CD4-positive, alpha-beta memory T cell (primary cell): Measurements from ENCODE around the gene MTO1. TPM values are rescaled to one million over a fixed set of nuclear protein-coding genes. Genes with fewer than 3 reads are reported as not detected.
A peak's percentile ranks its signal among the peaks of the same experiment; 100 is the strongest.

ENCODE experiments used
- CTCF ChIA-PET: fragments of 350-600 bp; sonication (Branson Sonifier 250); formaldehyde crosslinking; loops from one replicate; lab custom pipeline; 2021; ENCODE audit warnings: inconsistent platforms; ENCODE audit not compliant: partially characterized antibody; lab: Charles Lee
- POLR2A ChIA-PET: fragments of 350-600 bp; sonication (Branson Sonifier 250); formaldehyde crosslinking; loops from one replicate; lab custom pipeline; 2021; ENCODE audit not compliant: partially characterized antibody; lab: Charles Lee
- DNase-seq, 5 donors: peaks; one replicate each; pipeline versions ENCODE4 v3.0.0 to v3.0.0-alpha.2; 2020 to 2022; ENCODE audit warnings: mixed read lengths in 1 of 5
- H3K27ac ChIP-seq: one replicate; pipeline ENCODE4 v1.7.0; 2013; ENCODE audit warnings: low read depth, low read length
- H3K27me3 ChIP-seq: 2 replicates; pipeline ENCODE4 v1.7.0; 2013; ENCODE audit warnings: mild to moderate bottlenecking, low read length, moderate library complexity; ENCODE audit not compliant: insufficient read depth
- H3K36me3 ChIP-seq: 2 replicates; pipeline ENCODE4 v1.7.0; 2013; ENCODE audit warnings: mild to moderate bottlenecking, low read length, moderate library complexity; ENCODE audit not compliant: insufficient read depth
- H3K4me1 ChIP-seq: 2 replicates; pipeline ENCODE4 v1.7.0; 2013; ENCODE audit warnings: mild to moderate bottlenecking, low read length, moderate library complexity; ENCODE audit not compliant: insufficient read depth
- H3K4me3 ChIP-seq, 2 donors: one replicate each; pipeline ENCODE4 v1.7.0; 2013; ENCODE audit warnings: low read length in 2 of 2, mild to moderate bottlenecking in 1 of 2
- H3K9me3 ChIP-seq, 2 donors: one replicate each; pipeline ENCODE4 v1.7.0; 2013; ENCODE audit warnings: low read length in 2 of 2, control low read depth in 1 of 2; ENCODE audit not compliant: control insufficient read depth in 1 of 2
- H3K27ac Mint-ChIP-seq, 7 donors: one replicate each; pipeline ENCODE4 v1.8.0; 2020 to 2021; ENCODE audit warnings: mixed read lengths in 7 of 7, mild to moderate bottlenecking in 6 of 7, inconsistent platforms in 3 of 7, moderate library complexity in 3 of 7
- H3K27me3 Mint-ChIP-seq, 2 donors: one replicate each; pipeline ENCODE4 v1.8.0; 2020 to 2021; ENCODE audit warnings: mixed read lengths in 2 of 2
- H3K36me3 Mint-ChIP-seq, 2 donors: one replicate each; pipeline ENCODE4 v1.8.0; 2020 to 2021; ENCODE audit warnings: mixed read lengths in 2 of 2, inconsistent platforms in 1 of 2, mild to moderate bottlenecking in 1 of 2
- H3K4me1 Mint-ChIP-seq, 4 donors: one replicate each; pipeline ENCODE4 v1.8.0; 2020 to 2021; ENCODE audit warnings: mixed read lengths in 4 of 4, mild to moderate bottlenecking in 1 of 4
- H3K4me3 Mint-ChIP-seq, 8 donors: one replicate each; pipeline ENCODE4 v1.8.0; 2020 to 2021; ENCODE audit warnings: mixed read lengths in 8 of 8, mild to moderate bottlenecking in 7 of 8, moderate library complexity in 6 of 8, inconsistent platforms in 3 of 8
- H3K9me3 Mint-ChIP-seq, 8 donors: one replicate each; pipeline ENCODE4 v1.8.0; 2020 to 2021; ENCODE audit warnings: mixed read lengths in 8 of 8, mild to moderate bottlenecking in 5 of 8, inconsistent platforms in 3 of 8, moderate library complexity in 1 of 8
- intact Hi-C: fragments of 100-400 bp; cut with micrococcal nuclease; formaldehyde crosslinking; loops from one replicate; pipeline ENCODE4 v1.15.1; 2023
- polyA plus RNA-seq, 2 donors: library from polyadenylated mRNA; unstranded; fragments of 300-500 nt; fragmentation: Illumina TruSeq; gene quantifications; one replicate each; pipeline ENCODE4 v1.2.3, GENCODE V29; 2021
- total RNA-seq, 2 experiments: library from RNA; stranded (reverse); gene quantifications; one replicate each; pipeline ENCODE4 v1.2.3, GENCODE V29; 2021

Gene MTO1
- total and polyA plus RNA-seq, 4 experiments from 2014 or later: 31.7 to 99.8 (median 69.9) TPM

DNA sequence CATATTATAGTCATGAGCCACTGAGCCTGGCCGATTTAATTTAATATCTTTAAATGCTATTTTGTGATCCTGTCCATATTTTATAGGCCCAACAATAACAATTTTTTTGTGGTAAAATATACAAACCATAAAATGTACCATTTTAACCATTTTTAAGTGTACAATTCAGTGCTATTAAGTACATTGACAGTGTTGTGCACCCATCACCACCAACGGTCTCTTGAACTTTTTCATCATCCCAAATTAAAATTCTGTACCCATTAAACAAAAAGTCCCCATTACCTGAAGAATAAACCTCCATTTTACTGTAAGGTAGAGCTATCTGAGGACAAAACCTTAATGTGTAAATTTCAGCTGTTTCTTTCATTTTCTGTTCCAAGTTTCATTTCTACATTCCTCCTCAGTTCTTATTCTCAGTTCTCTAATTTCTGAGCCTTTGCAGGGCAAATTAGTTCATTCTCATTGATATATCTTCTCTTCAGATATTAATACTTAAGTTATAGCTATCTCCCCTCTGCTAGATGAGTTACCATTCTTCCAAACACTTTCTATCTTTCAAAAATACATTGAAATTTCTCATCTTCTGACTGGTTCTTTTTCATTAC lies 10.3 kb downstream of the MTO1 start:
- ChIA-PET POLR2A (interaction anchor here (0.6 to 3.1 kb wide), 6 partner anchors 10 to 181 kb away, joined by 3 to 19 read pairs (median 3); partner anchors contain the start of gene MTO1), CTCF (interaction anchor here (1.0 to 1.6 kb wide), 3 partner anchors 11 to 139 kb away, joined by 3 to 6 read pairs (median 3); no protein-coding TSS in a partner anchor)
- Histone ChIP-seq H3K27me3 (no peaks in the 10 kb centered on the region), H3K9me3 (no peaks in the 10 kb centered on the region), H3K27ac (no peak overlapping the region), H3K4me1 (peaks cover 12% of the 10 kb centered on the region), H3K36me3 (peaks cover 43% of the 10 kb centered on the region), H3K4me3 (no peak overlapping the region)
- H3K4me3 Mint-ChIP-seq: peak overlapping the region in 6 of 8 donors; percentile 9 to 76 (median 44)
- peaks cover 8 to 22% (median 13%) of the 10 kb centered on the region in 4 donors for H3K4me1 Mint-ChIP-seq
- DNase-seq: no peak
- H3K27me3 Mint-ChIP-seq: no peaks in the 10 kb centered on the region
- H3K27ac Mint-ChIP-seq: peak overlapping the region; percentile 38 to 90 (median 83)
- intact Hi-C loops: loop anchor here (1.0 kb wide), 1 partner anchor 10 kb away; no protein-coding TSS in a partner anchor
- peaks cover 30 to 58% of the 10 kb centered on the region in 2 donors for H3K36me3 Mint-ChIP-seq
- no peaks in the 10 kb centered on the region for H3K9me3 Mint-ChIP-seq

DNA sequence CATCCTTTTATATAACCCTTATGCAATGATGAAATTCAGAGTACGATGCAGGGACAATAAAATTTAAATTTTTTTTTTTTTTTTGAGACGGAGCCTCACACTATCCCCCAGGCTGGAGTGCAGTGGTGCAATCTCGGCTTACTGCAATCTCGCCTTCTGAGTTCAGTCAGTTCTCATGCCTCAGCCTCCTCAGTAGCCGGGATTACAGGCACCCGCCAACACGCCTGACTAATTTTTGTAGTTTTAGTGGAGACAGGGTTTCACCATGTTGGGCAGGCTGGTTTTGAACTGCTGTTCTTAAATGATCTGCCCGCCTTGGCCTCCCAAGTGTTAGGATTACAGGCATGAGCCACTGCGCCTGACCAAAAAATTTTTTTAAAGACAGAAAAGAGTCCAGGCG lies 15.2 kb downstream of the MTO1 start:
- Mint-ChIP-seq H3K36me3 (peaks cover 31 to 59% of the 10 kb centered on the region in 2 donors), H3K27me3 (no peaks in the 10 kb centered on the region), H3K27ac (no peak overlapping the region), H3K9me3 (no peaks in the 10 kb centered on the region), H3K4me1 (peaks cover 3 to 9% (median 5%) of the 10 kb centered on the region in 4 donors), H3K4me3 (no peak overlapping the region)
- peaks cover 51% of the 10 kb centered on the region for H3K36me3 ChIP-seq
- ChIA-PET POLR2A (interaction anchor here (0.6 to 1.4 kb wide), 3 partner anchors 19 to 25 kb away, joined by 3 to 4 read pairs (median 4); partner anchors contain the start of gene CGAS), CTCF (interaction anchor here (0.6 to 2.1 kb wide), 4 partner anchors 25 to 238 kb away, joined by 3 to 5 read pairs (median 3); no protein-coding TSS in a partner anchor)
- no peaks in the 10 kb centered on the region for H3K27me3 ChIP-seq
- DNase-seq: no peak
- intact Hi-C loops: no loop called here
- no peaks in the 10 kb centered on the region for H3K9me3 ChIP-seq
- H3K27ac ChIP-seq: no peak overlapping the region
- peaks cover under 1% of the 10 kb centered on the region for H3K4me1 ChIP-seq
- no peak overlapping the region for H3K4me3 ChIP-seq

- Mint-ChIP-seq H3K27me3 (no peaks in the 10 kb centered on the region), H3K9me3 (no peaks in the 10 kb centered on the region), H3K4me1 (peaks cover 0 to 4% (median under 1%) of the 10 kb centered on the region in 4 donors), H3K27ac (no peak overlapping the region), H3K4me3 (no peak overlapping the region), H3K36me3 (peaks cover 31 to 60% of the 10 kb centered on the region in 2 donors)
- POLR2A ChIA-PET: interaction anchor here (0.6 to 1.1 kb wide), 2 partner anchors 18 to 25 kb away, joined by 3 to 4 read pairs; partner anchors contain the start of gene CGAS
- Histone ChIP-seq H3K9me3 (no peaks in the 10 kb centered on the region), H3K27ac (no peak overlapping the region), H3K4me3 (no peak overlapping the region), H3K27me3 (no peaks in the 10 kb centered on the region), H3K36me3 (peaks cover 54% of the 10 kb centered on the region), H3K4me1 (no peaks in the 10 kb centered on the region)
- DNase-seq: no peak
- intact Hi-C loops: no loop called here
- CTCF ChIA-PET: interaction anchor here (0.7 kb wide), 1 partner anchor 150 kb away, joined by 3 read pairs; no protein-coding TSS in a partner anchor
Measured at GRCh38 chr6:73477407-73477806, 15.9 kb downstream of the MTO1 start.

- Histone ChIP-seq H3K4me3 (no peak overlapping the region), H3K27ac (no peak overlapping the region), H3K4me1 (no peaks in the 10 kb centered on the region), H3K9me3 (no peaks in the 10 kb centered on the region), H3K36me3 (peaks cover 65% of the 10 kb centered on the region), H3K27me3 (no peaks in the 10 kb centered on the region)
- ChIA-PET POLR2A (interaction anchor here (1.4 kb wide), 1 partner anchor 21 kb away, joined by 3 read pairs; the partner anchor contains the start of gene MTO1), CTCF (interaction anchor here (0.6 to 1.2 kb wide), 2 partner anchors 10 to 41 kb away, joined by 3 to 4 read pairs; no protein-coding TSS in a partner anchor)
- peaks cover 0 to 4% (median 1%) of the 10 kb centered on the region in 4 donors for H3K4me1 Mint-ChIP-seq
- no peaks in the 10 kb centered on the region for H3K27me3 Mint-ChIP-seq
- H3K36me3 Mint-ChIP-seq: peaks cover 42 to 71% of the 10 kb centered on the region in 2 donors
- no peak for DNase-seq
- peak overlapping the region in 2 of 7 donors; percentile 6 to 64 for H3K27ac Mint-ChIP-seq
- no peaks in the 10 kb centered on the region for H3K9me3 Mint-ChIP-seq
- intact Hi-C loops: loop anchor here (1.0 kb wide), 1 partner anchor 11 kb away; no protein-coding TSS in a partner anchor
- H3K4me3 Mint-ChIP-seq: no peak overlapping the region
Measured at GRCh38 chr6:73481969-73482368, 20.4 kb downstream of the MTO1 start.

DNA sequence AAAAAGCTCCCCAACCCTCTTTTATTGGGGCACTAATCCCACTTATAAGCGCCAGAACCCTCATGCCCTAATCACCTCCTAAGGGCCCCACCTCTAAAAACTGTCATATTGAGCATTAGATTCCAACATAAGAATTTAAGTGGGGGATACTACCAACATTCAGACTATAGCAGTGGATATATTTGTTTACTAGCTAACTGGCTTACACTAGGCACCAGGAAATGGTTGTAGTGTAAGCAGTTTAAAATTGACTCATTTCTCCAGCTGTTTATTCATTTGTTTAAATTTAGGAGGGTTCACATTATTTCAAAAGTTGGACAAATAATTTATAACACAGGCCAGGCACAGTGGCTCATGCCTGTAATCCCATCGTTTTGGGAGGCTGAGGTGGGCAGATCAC lies 22.9 kb downstream of the MTO1 start:
- Mint-ChIP-seq H3K4me1 (peaks cover 0 to 8% (median 5%) of the 10 kb centered on the region in 4 donors), H3K9me3 (no peaks in the 10 kb centered on the region), H3K36me3 (peaks cover 58 to 76% of the 10 kb centered on the region in 2 donors), H3K4me3 (no peak overlapping the region), H3K27me3 (no peaks in the 10 kb centered on the region), H3K27ac (peak overlapping the region in 3 of 7 donors; percentile 29 to 52 (median 30))
- Histone ChIP-seq H3K9me3 (no peaks in the 10 kb centered on the region), H3K4me1 (no peaks in the 10 kb centered on the region), H3K4me3 (no peak overlapping the region), H3K27ac (no peak overlapping the region), H3K27me3 (no peaks in the 10 kb centered on the region), H3K36me3 (peaks cover 72% of the 10 kb centered on the region)
- POLR2A ChIA-PET: interaction anchor here (1.2 to 1.5 kb wide), 2 partner anchors 23 to 36 kb away, joined by 3 to 5 read pairs; partner anchors contain the start of gene MTO1
- intact Hi-C loops: no loop called here
- no peak for DNase-seq
- CTCF ChIA-PET: interaction anchor here (2.7 kb wide), 1 partner anchor 127 kb away, joined by 14 read pairs; no protein-coding TSS in a partner anchor

DNA sequence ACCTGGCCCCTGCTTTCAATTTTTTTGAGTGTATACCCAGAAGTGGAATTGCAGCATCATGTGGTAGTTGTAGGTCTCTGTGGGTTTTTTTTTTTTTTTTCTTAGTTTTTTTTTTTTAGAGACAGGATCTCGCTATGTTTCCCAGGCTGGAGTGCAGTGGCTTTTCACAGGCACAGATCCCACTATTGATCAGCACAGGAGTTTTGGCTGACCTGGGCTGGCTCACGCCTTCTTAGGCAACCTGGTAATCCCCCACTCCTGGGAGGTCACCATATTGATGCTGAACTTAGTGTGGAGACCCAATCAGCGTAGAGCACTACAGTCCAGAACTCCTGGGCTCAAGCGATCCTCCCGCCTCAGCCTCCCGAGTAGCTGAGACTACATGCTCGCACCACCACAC lies 25.9 kb downstream of the MTO1 start:
- H3K27ac Mint-ChIP-seq: peak overlapping the region in 2 of 7 donors; percentile 44 to 76
- Histone ChIP-seq H3K4me3 (no peak overlapping the region), H3K4me1 (no peaks in the 10 kb centered on the region), H3K27me3 (no peaks in the 10 kb centered on the region), H3K36me3 (peaks cover 58% of the 10 kb centered on the region), H3K27ac (no peak overlapping the region), H3K9me3 (no peaks in the 10 kb centered on the region)
- H3K27me3 Mint-ChIP-seq: no peaks in the 10 kb centered on the region
- H3K9me3 Mint-ChIP-seq: no peaks in the 10 kb centered on the region
- H3K36me3 Mint-ChIP-seq: peaks cover 65 to 76% of the 10 kb centered on the region in 2 donors
- ChIA-PET CTCF (interaction anchor here (0.6 to 1.3 kb wide), 2 partner anchors 45 to 124 kb away, joined by 3 read pairs; no protein-coding TSS in a partner anchor), POLR2A (interaction anchor here (1.1 kb wide), 1 partner anchor 28 kb away, joined by 4 read pairs; no protein-coding TSS in a partner anchor)
- DNase-seq: no peak
- H3K4me3 Mint-ChIP-seq: no peak overlapping the region
- H3K4me1 Mint-ChIP-seq: peaks cover 0 to 8% (median 5%) of the 10 kb centered on the region in 4 donors
- intact Hi-C loops: no loop called here
